C4-2B (cell line): ENCODE results near the gene ZNF581.

Source experiments
- H3K27ac ChIP-seq: fragments of 450-650 bp; 2 replicates; pipeline ENCODE4 v1.5.1; 2017
- CTCF ChIP-seq: fragments of 450-650 bp; conservative IDR thresholded peaks from 2 replicates; pipeline ENCODE4 v1.5.1; 2017; ENCODE audit warnings: mild to moderate bottlenecking
- ZFX ChIP-seq: fragments of 450-650 bp; IDR thresholded peaks from 2 replicates; pipeline ENCODE4 v1.6.1; 2017

ZNF581 gene

GRCh38 chr19:55605207-55605636, 38.2 kb upstream of the ZNF581 start:
- H3K27ac ChIP-seq = peak overlapping the region; percentile 92
- TF ChIP-seq ZFX = no peak
- no peak for TF ChIP-seq CTCF

GRCh38 chr19:55605637-55606470, 37.6 kb upstream of the ZNF581 start, which contains the start of gene ZNF865:
Gene ZNF865 (plus strand): TSS chr19:55605647. CDS start chr19:55613619, 7,972 bp downstream.
- H3K27ac ChIP-seq = peak within 1 kb of the TSS; percentile 92
- TF ChIP-seq CTCF (peak; percentile 88), ZFX (peak; percentile 33; the same call in 1 of the 2 replicates)

DNA sequence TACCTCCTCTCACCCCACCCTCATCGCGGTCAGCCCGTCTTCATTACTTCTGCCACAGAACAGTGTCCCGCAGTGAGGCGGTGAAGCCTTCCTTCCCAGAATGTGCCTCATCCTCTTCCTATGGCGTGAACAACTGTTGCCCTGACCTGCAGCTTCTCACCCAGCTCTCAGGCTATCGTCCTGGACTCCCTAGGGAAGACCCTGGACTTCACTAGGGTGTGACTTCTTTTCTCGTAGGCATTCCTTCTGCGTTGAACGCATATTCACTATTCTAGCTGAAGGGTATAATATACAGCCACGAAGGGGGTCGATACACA, 37.0 kb upstream of the ZNF581 start:
- H3K27ac ChIP-seq = peak overlapping the region; percentile 92
- TF ChIP-seq CTCF = peak; percentile 67; the same call in 1 of the 2 replicates
- TF ChIP-seq ZFX = no peak

- peak overlapping the region; percentile 92 for H3K27ac ChIP-seq
These were observed 36.6 kb upstream of the ZNF581 start for GRCh38 chr19:55606817-55607216.

GRCh38 chr19:55609326-55609725, 34.1 kb upstream of the ZNF581 start:
- no peak for TF ChIP-seq ZFX
- no peak for TF ChIP-seq CTCF

More at GRCh38 chr19:55606817-55607216, 36.6 kb upstream of the ZNF581 start:
- TF ChIP-seq CTCF (no peak), ZFX (no peak)

DNA sequence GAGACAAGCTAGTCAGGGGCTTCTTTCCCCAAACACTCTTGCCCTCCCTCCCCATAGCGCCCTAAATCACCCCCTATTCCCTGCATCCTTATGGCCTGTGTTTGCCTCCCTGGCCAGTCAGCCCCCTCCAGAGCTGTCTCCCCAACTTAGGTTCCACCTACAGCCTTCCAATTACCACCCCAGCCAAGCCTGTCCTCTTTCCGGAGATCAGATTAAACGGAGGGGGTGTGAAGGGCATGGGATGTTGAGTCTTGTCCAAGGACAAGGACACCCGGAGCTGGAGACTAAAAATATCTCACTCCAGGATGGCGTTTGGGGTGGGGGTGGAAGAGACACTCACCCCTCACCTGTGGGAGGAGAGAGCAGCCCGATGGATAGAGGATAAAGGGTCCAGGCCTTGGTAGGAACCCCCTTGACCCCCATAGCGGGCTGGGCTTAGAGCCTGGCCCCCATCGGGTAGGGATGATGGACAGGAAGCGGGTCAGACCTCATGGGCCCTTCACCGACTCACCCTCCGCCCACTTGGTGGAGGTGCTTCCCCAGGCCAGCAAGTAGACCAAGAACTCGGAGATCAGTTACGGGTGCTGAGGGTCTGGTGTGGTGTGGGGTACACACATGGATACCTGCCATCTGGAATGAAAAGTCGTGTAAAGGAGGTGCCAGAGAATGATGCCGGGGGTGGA, 32.0 kb upstream of the ZNF581 start:
- H3K27ac ChIP-seq = no peak overlapping the region
- TF ChIP-seq CTCF = no peak
- no peak for TF ChIP-seq ZFX

More at GRCh38 chr19:55609326-55609725, 34.1 kb upstream of the ZNF581 start:
- H3K27ac ChIP-seq = no peak overlapping the region
